Neural progenitor cell (in vitro differentiated cells): ENCODE results near the gene ATP13A3. TPM values are rescaled to one million over a fixed set of nuclear protein-coding genes. Genes with fewer than 3 reads are reported as not detected.

Source experiments
- DNase-seq: peaks from one replicate; pipeline ENCODE4 v3.0.0-alpha.2; 2016; ENCODE audit warnings: low spot score
- H2AFZ ChIP-seq: fragments of 200-600 bp; sonication (generic); replicated peaks from 2 replicates; pipeline ENCODE4 v1.6.1; 2016; ENCODE audit warnings: antibody characterized with exemption
- H3F3A ChIP-seq: fragments of 200-600 bp; sonication (generic); 2 replicates; pipeline ENCODE4 v1.6.1; 2016; ENCODE audit warnings: antibody characterized with exemption, low read depth
- H3K27ac ChIP-seq: fragments of 200-600 bp; sonication (generic); 2 replicates; pipeline ENCODE4 v1.5.1; 2016; ENCODE audit warnings: mild to moderate bottlenecking
- H3K27me3 ChIP-seq: fragments of 200-600 bp; sonication (generic); 2 replicates; pipeline ENCODE4 v1.6.1; 2016; ENCODE audit warnings: mild to moderate bottlenecking, moderate library complexity
- H3K36me3 ChIP-seq: fragments of 200-600 bp; sonication (generic); 2 replicates; pipeline ENCODE4 v1.5.1; 2016
- H3K4me1 ChIP-seq: fragments of 200-600 bp; sonication (generic); 2 replicates; pipeline ENCODE4 v1.6.1; 2016; ENCODE audit warnings: mixed run types
- H3K4me2 ChIP-seq: fragments of 200-600 bp; sonication (generic); 2 replicates; pipeline ENCODE4 v1.6.1; 2016
- H3K4me3 ChIP-seq: fragments of 200-600 bp; sonication (generic); 2 replicates; pipeline ENCODE4 v1.5.1; 2016
- H3K79me2 ChIP-seq: fragments of 200-600 bp; sonication (generic); 2 replicates; pipeline ENCODE4 v1.6.1; 2016; ENCODE audit warnings: low read depth
- H3K9ac ChIP-seq: fragments of 200-600 bp; sonication (generic); 2 replicates; pipeline ENCODE4 v1.6.1; 2016
- H3K9me3 ChIP-seq: fragments of 200-600 bp; sonication (generic); 2 replicates; pipeline ENCODE4 v1.5.1; 2016; ENCODE audit warnings: low read depth
- H4K20me1 ChIP-seq: fragments of 200-600 bp; sonication (generic); 2 replicates; pipeline ENCODE4 v1.6.1; 2016; ENCODE audit warnings: low read depth
- H3K27ac Mint-ChIP-seq: 3 replicates; pipeline ENCODE4 v1.8.0; 2021; ENCODE audit warnings: mixed read lengths
- H3K27me3 Mint-ChIP-seq: 2 replicates; pipeline ENCODE4 v1.8.0; 2022; ENCODE audit warnings: low read depth, mild to moderate bottlenecking, inconsistent platforms, moderate library complexity, mixed read lengths; ENCODE audit not compliant: insufficient read depth
- H3K36me3 Mint-ChIP-seq: 3 replicates; pipeline ENCODE4 v1.8.0; 2021; ENCODE audit warnings: mixed read lengths
- H3K4me1 Mint-ChIP-seq: 3 replicates; pipeline ENCODE4 v1.8.0; 2021; ENCODE audit warnings: mixed read lengths
- H3K4me3 Mint-ChIP-seq: 3 replicates; pipeline ENCODE4 v1.8.0; 2021; ENCODE audit warnings: mild to moderate bottlenecking, moderate library complexity, mixed read lengths
- H3K9me3 Mint-ChIP-seq: 3 replicates; pipeline ENCODE4 v1.8.0; 2020; ENCODE audit warnings: mixed read lengths
- CTCF ChIP-seq: fragments of 200-600 bp; sonication (generic); IDR thresholded peaks from 2 replicates; pipeline ENCODE4 v1.5.1; 2017; ENCODE audit warnings: antibody characterized with exemption, mild to moderate bottlenecking
- EZH2 ChIP-seq: fragments of 200-600 bp; sonication (generic); IDR thresholded peaks from 2 replicates; pipeline ENCODE4 v1.6.1; 2017; ENCODE audit warnings: antibody characterized with exemption, mild to moderate bottlenecking, moderate library complexity
- EZH2phosphoT487 ChIP-seq: fragments of 200-600 bp; sonication (generic); IDR thresholded peaks from 2 replicates; pipeline ENCODE4 v1.6.1; 2017; ENCODE audit warnings: antibody characterized with exemption
- total RNA-seq: library from RNA; depleted of rRNA; stranded (reverse); fragments of >200 nt; gene quantifications from 2 replicates; pipeline ENCODE4 v1.2.3, GENCODE V29; 2015; ENCODE audit warnings: low replicate concordance

ATP13A3 gene
- total RNA-seq, 1 donor from 2014 or later: 105 TPM

- Histone ChIP-seq H3K4me2 (no peak overlapping the region), H2AFZ (no peak overlapping the region), H3K9me3 (no peaks in the 10 kb centered on the region), H4K20me1 (no peaks in the 10 kb centered on the region), H3K36me3 (no peaks in the 10 kb centered on the region), H3K27me3 (no peaks in the 10 kb centered on the region), H3K79me2 (no peaks in the 10 kb centered on the region), H3K27ac (no peak overlapping the region), H3K4me1 (no peaks in the 10 kb centered on the region), H3K4me3 (no peak overlapping the region), H3K9ac (no peak overlapping the region), H3F3A (no peaks in the 10 kb centered on the region)
- Mint-ChIP-seq H3K36me3 (no peaks in the 10 kb centered on the region), H3K9me3 (peaks cover 6% of the 10 kb centered on the region), H3K27ac (peak overlapping the region; percentile 26), H3K4me3 (no peak overlapping the region), H3K4me1 (peaks cover 14% of the 10 kb centered on the region), H3K27me3 (peaks cover 5% of the 10 kb centered on the region)
- DNase-seq: no peak
- TF ChIP-seq EZH2: no peak
- no peak for TF ChIP-seq CTCF
- TF ChIP-seq EZH2phosphoT487: no peak
These were observed 30.5 kb upstream of the ATP13A3 start for GRCh38 chr3:194517333-194517732.

- Histone ChIP-seq H3F3A (no peaks in the 10 kb centered on the region), H3K27me3 (no peaks in the 10 kb centered on the region), H3K36me3 (no peaks in the 10 kb centered on the region), H3K79me2 (no peaks in the 10 kb centered on the region), H3K27ac (no peak overlapping the region), H4K20me1 (no peaks in the 10 kb centered on the region), H3K4me2 (no peak overlapping the region), H3K4me3 (no peak overlapping the region), H3K9ac (no peak overlapping the region), H2AFZ (no peak overlapping the region), H3K9me3 (no peaks in the 10 kb centered on the region), H3K4me1 (no peaks in the 10 kb centered on the region)
- H3K27ac Mint-ChIP-seq: no peak overlapping the region
- TF ChIP-seq CTCF: no peak
- TF ChIP-seq EZH2: no peak
- no peak for TF ChIP-seq EZH2phosphoT487
- DNase-seq: no peak
- no peak overlapping the region for H3K4me3 Mint-ChIP-seq
- H3K4me1 Mint-ChIP-seq: peaks cover 3% of the 10 kb centered on the region
- peaks cover 5% of the 10 kb centered on the region for H3K27me3 Mint-ChIP-seq
- H3K9me3 Mint-ChIP-seq: peaks cover 3% of the 10 kb centered on the region
- H3K36me3 Mint-ChIP-seq: no peaks in the 10 kb centered on the region
These were observed 27.8 kb upstream of the ATP13A3 start for GRCh38 chr3:194514626-194515025.

GRCh38 chr3:194512895-194513601, 26.2 kb upstream of the ATP13A3 start:
- Histone ChIP-seq H3K36me3 (no peaks in the 10 kb centered on the region), H4K20me1 (no peaks in the 10 kb centered on the region), H3K9me3 (no peaks in the 10 kb centered on the region), H3K27ac (no peak overlapping the region), H2AFZ (no peak overlapping the region), H3F3A (no peaks in the 10 kb centered on the region), H3K4me2 (no peak overlapping the region), H3K4me3 (no peak overlapping the region), H3K9ac (no peak overlapping the region), H3K4me1 (no peaks in the 10 kb centered on the region), H3K79me2 (no peaks in the 10 kb centered on the region), H3K27me3 (no peaks in the 10 kb centered on the region)
- Mint-ChIP-seq H3K27me3 (peaks cover 5% of the 10 kb centered on the region), H3K4me3 (no peak overlapping the region), H3K9me3 (peaks cover 3% of the 10 kb centered on the region), H3K36me3 (no peaks in the 10 kb centered on the region), H3K4me1 (peaks cover 3% of the 10 kb centered on the region), H3K27ac (no peak overlapping the region)
- TF ChIP-seq EZH2 (no peak), EZH2phosphoT487 (no peak), CTCF (no peak)
- no peak for DNase-seq
